Endothelial cell of umbilical vein (primary cell): Measurements from ENCODE around the gene FAM120A.

Source experiments
- MYC ChIP-seq: IDR thresholded peaks from one replicate; pipeline ENCODE4 v1.6.1; 2011; ENCODE audit warnings: mild to moderate bottlenecking, low read depth, low read length
- TF ChIP-seq, protein P1 (sequence below), 2 donors: IDR thresholded peaks; 1 replicate in 1 of 2; 2 replicates in 1 of 2; pipeline ENCODE4 v1.5.1; 2011; ENCODE audit warnings: low read length in 2 of 2, mild to moderate bottlenecking in 2 of 2, moderate library complexity in 2 of 2, control low read depth in 1 of 2, inconsistent platforms in 1 of 2, low read depth in 1 of 2; ENCODE audit not compliant: insufficient read depth in 1 of 2; ENCODE audit errors: extremely low read depth in 1 of 2

DNA sequence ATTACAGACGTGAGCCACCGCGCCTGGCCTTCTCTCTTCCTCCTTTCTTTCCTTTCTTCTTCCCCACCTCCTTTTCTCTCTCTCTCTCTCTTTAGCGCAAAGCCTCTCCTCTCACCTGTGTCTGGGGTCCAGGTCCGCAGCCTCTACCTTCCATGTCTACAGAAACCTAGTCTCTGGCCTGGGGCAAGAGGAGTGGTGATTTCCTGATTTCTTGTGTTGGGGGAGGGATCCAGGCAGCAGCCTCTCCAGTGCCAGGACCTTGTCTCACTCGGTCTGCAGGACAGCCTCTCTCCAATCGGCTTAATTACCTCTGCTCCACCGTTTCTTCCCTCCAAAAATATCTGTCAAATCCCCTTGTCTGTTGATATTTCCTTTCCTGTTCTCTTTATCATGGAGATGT is 16.1 kb upstream of the FAM120A start:
- TF ChIP-seq MYC, result no peak
- TF ChIP-seq, protein P1, sequence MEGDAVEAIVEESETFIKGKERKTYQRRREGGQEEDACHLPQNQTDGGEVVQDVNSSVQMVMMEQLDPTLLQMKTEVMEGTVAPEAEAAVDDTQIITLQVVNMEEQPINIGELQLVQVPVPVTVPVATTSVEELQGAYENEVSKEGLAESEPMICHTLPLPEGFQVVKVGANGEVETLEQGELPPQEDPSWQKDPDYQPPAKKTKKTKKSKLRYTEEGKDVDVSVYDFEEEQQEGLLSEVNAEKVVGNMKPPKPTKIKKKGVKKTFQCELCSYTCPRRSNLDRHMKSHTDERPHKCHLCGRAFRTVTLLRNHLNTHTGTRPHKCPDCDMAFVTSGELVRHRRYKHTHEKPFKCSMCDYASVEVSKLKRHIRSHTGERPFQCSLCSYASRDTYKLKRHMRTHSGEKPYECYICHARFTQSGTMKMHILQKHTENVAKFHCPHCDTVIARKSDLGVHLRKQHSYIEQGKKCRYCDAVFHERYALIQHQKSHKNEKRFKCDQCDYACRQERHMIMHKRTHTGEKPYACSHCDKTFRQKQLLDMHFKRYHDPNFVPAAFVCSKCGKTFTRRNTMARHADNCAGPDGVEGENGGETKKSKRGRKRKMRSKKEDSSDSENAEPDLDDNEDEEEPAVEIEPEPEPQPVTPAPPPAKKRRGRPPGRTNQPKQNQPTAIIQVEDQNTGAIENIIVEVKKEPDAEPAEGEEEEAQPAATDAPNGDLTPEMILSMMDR (IDR thresholded peaks at IDR 0.05; ENCODE audit: extremely low read depth in 1 of 2, insufficient read depth in 1 of 2, low read depth in 1 of 2, low read length in 2 of 2), result no peak
